RWPE1 (cell line): ENCODE measurements around the gene LPAR3.
A peak's percentile ranks its signal among the peaks of the same experiment; 100 is the strongest.

Source experiments
- CTCF ChIA-PET: fragments of 350-600 bp; sonication (Branson Sonifier 250); formaldehyde crosslinking; extraction: SDS; loops from one replicate; lab custom pipeline; 2021; lab: Yijun Ruan, JAX
- POLR2A ChIA-PET: fragments of 400-600 bp; formaldehyde crosslinking; extraction: SDS; loops from one replicate; lab custom pipeline; 2020; ENCODE audit warnings: antibody characterized with exemption; ENCODE audit not compliant: low non-redundant PET; lab: Yijun Ruan, JAX
- DNase-seq: peaks from one replicate; pipeline ENCODE4 v3.0.0; 2012; ENCODE audit warnings: low spot score
- H3K27ac ChIP-seq: fragments of 450-650 bp; 2 replicates; pipeline ENCODE4 v1.5.1; 2017
- CTCF ChIP-seq: fragments of 450-650 bp; conservative IDR thresholded peaks from 2 replicates; pipeline ENCODE4 v1.5.1; 2017; ENCODE audit warnings: low read depth, mild to moderate bottlenecking

LPAR3 gene

GRCh38 chr1:84847253-84848250 lies 45.5 kb downstream of the LPAR3 start:
- H3K27ac ChIP-seq, result peak overlapping the region; percentile 93
- CTCF ChIA-PET, result interaction anchor here (0.8 kb wide), 1 partner anchor 244 kb away, joined by 4 read pairs; no protein-coding TSS in a partner anchor
- DNase-seq, result peak; percentile 95
- POLR2A ChIA-PET, result interaction anchor here (0.5 kb wide), 2 partner anchors 48 to 408 kb away, joined by 3 read pairs; no protein-coding TSS in a partner anchor
- no peak for TF ChIP-seq CTCF

GRCh38 chr1:84846387-84846786 lies 46.6 kb downstream of the LPAR3 start:
- POLR2A ChIA-PET, result no interaction called here

GRCh38 chr1:84845357-84845756 lies 47.6 kb downstream of the LPAR3 start:
- CTCF ChIA-PET, result interaction anchor here (0.7 kb wide), 1 partner anchor 60 kb away, joined by 6 read pairs; no protein-coding TSS in a partner anchor
- POLR2A ChIA-PET, result no interaction called here
- DNase-seq, result no peak
- no peak for TF ChIP-seq CTCF
- H3K27ac ChIP-seq, result no peak overlapping the region

More at GRCh38 chr1:84846387-84846786, 46.6 kb downstream of the LPAR3 start:
- DNase-seq, result no peak
- no peak for TF ChIP-seq CTCF
- CTCF ChIA-PET, result interaction anchor here (0.5 kb wide), 1 partner anchor 55 kb away, joined by 3 read pairs; no protein-coding TSS in a partner anchor
- no peak overlapping the region for H3K27ac ChIP-seq

GRCh38 chr1:84844094-84844493 lies 48.9 kb downstream of the LPAR3 start:
- POLR2A ChIA-PET, result no interaction called here
- CTCF ChIA-PET, result interaction anchor here (0.6 to 0.9 kb wide), 2 partner anchors 36 to 62 kb away, joined by 3 to 4 read pairs; no protein-coding TSS in a partner anchor

GRCh38 chr1:84842748-84843231 lies 50.2 kb downstream of the LPAR3 start:
- CTCF ChIA-PET, result interaction anchor here (0.5 to 0.7 kb wide), 2 partner anchors 306 to 1168 kb away, joined by 3 to 4 read pairs; no protein-coding TSS in a partner anchor
- TF ChIP-seq CTCF, result no peak
- H3K27ac ChIP-seq, result peak overlapping the region; percentile 88
- POLR2A ChIA-PET, result interaction anchor here (1.2 kb wide), 1 partner anchor 51 kb away, joined by 3 read pairs; the partner anchor contains the start of gene LPAR3
- peak; percentile 89 for DNase-seq

More at GRCh38 chr1:84844094-84844493, 48.9 kb downstream of the LPAR3 start:
- no peak for TF ChIP-seq CTCF
- H3K27ac ChIP-seq, result no peak overlapping the region
- DNase-seq, result no peak

GRCh38 chr1:84841971-84842370 lies 51.0 kb downstream of the LPAR3 start:
- ChIA-PET CTCF (no interaction called here), POLR2A (no interaction called here)
- no peak for DNase-seq
- no peak for TF ChIP-seq CTCF
- H3K27ac ChIP-seq, result no peak overlapping the region
